ENCODE results near the gene IRAK2. TPM values are rescaled to one million over a fixed set of nuclear protein-coding genes. Genes with fewer than 3 reads are reported as not detected.

Gene IRAK2
- total RNA-seq, 4 donors from 2014 or later, result 6.1 to 23.8 (median 7.6) TPM

GRCh38 chr3:10228248-10228950, 63.7 kb downstream of the IRAK2 start:
- DNase-seq (ENCODE audit: low spot score) (no peak), ATAC-seq (ENCODE audit: low FRiP score) (no peak)
- no peak for TF ChIP-seq CTCF (IDR thresholded peaks at IDR 0.05)

- ATAC-seq (ENCODE audit: low FRiP score), result no peak
- no peak for DNase-seq (ENCODE audit: low spot score)
- no peak for TF ChIP-seq CTCF (IDR thresholded peaks at IDR 0.05)
Observed at GRCh38 chr3:10229576-10229975, 64.9 kb downstream of the IRAK2 start.

- ATAC-seq (ENCODE audit: low FRiP score), result no peak
- no peak for TF ChIP-seq CTCF (IDR thresholded peaks at IDR 0.05)
- DNase-seq (ENCODE audit: low spot score), result no peak
Observed at GRCh38 chr3:10232137-10232536, 67.4 kb downstream of the IRAK2 start.

- ATAC-seq (ENCODE audit: low FRiP score) (no peak), DNase-seq (ENCODE audit: low spot score) (no peak)
- TF ChIP-seq CTCF (IDR thresholded peaks at IDR 0.05), result no peak
Observed at GRCh38 chr3:10233988-10234387, 69.3 kb downstream of the IRAK2 start.

GRCh38 chr3:10234526-10235230, 70.0 kb downstream of the IRAK2 start:
- TF ChIP-seq CTCF (IDR thresholded peaks at IDR 0.05), result no peak
- ATAC-seq (ENCODE audit: low FRiP score), result no peak
- DNase-seq (ENCODE audit: low spot score), result no peak

GRCh38 chr3:10235551-10235950, 70.8 kb downstream of the IRAK2 start:
- ATAC-seq (ENCODE audit: low FRiP score) (no peak), DNase-seq (ENCODE audit: low spot score) (no peak)
- no peak for TF ChIP-seq CTCF (IDR thresholded peaks at IDR 0.05)

Measured in omental fat pad (tissue), 4 donors.